ENCODE data around the gene WDFY2. TPM values are rescaled to one million over a fixed set of nuclear protein-coding genes. Genes with fewer than 3 reads are reported as not detected.

Gene WDFY2
- total and polyA plus RNA-seq, 5 donors from 2014 or later: 4.0 to 26.2 (median 4.9) TPM

DNA sequence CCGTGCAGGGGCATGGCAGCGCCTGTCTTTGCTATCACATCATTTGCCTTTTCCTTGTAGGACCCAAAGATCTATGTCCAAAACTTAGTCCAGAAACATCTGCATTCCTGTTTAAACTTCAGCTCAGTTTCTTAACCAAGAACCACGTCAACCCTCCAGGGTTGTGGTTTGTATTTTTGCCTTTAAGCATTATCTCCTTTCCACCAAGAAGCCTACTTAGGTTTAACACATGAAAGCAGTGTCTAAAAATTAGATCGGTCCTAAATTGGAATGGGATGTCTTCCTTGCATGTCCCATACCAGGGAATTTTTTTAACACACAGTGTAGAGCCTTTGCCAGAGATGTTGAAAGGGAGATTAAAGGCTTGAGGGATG is 180.9 kb downstream of the WDFY2 start:
- no peaks in the 10 kb centered on the region for H3K9me3 Mint-ChIP-seq
- H3K4me1 ChIP-seq (ENCODE audit: control insufficient read depth, insufficient read depth, low read length, poor library complexity, severe bottlenecking): peaks cover 20% of the 10 kb centered on the region
- peaks cover 20% of the 10 kb centered on the region for H3K36me3 Mint-ChIP-seq
- no peak for DNase-seq
- H3K36me3 ChIP-seq (ENCODE audit: control insufficient read depth, insufficient read depth, low read length): peaks cover 15% of the 10 kb centered on the region
- no peaks in the 10 kb centered on the region for H3K9me3 ChIP-seq (ENCODE audit: control insufficient read depth in 2 of 2, low read length in 2 of 2)
- H3K27ac ChIP-seq (ENCODE audit: insufficient read depth, low read length, poor library complexity, severe bottlenecking): peak overlapping the region; percentile 61
- H3K27me3 Mint-ChIP-seq: no peaks in the 10 kb centered on the region
- H3K4me3 Mint-ChIP-seq: peak overlapping the region in 3 of 4 donors; percentile 82 to 83 (median 82)
- peak overlapping the region; percentile 87 to 92 (median 92) for H3K27ac Mint-ChIP-seq
- peak overlapping the region; percentile 61 for H3K4me3 ChIP-seq (ENCODE audit: low read depth, low read length)
- H3K27me3 ChIP-seq (ENCODE audit: control insufficient read depth, insufficient read depth, low read length): no peaks in the 10 kb centered on the region
- H3K4me1 Mint-ChIP-seq: peaks cover 0 to 27% (median 19%) of the 10 kb centered on the region in 4 donors
- ATAC-seq (ENCODE audit: low read depth in 2 of 2): no peak

DNA sequence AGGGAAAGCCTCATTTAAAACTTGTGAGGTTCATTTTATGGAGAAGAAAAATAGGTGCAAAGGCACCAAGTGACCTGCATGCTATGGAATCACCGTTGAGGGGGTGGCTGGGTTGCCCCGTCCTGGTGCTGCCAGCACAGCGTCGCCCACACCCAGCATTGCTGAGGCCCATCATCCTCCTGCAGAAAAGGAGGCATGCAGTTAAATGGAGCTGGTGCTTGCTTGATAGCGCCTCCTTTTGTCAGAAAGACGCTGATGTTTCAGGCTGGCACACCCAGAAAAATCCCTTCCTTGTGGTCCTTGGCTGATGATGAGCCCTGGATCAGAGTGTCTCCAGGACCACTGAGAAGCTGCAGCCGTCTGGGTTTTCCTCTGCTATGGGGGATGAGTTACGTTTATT is 182.8 kb downstream of the WDFY2 start:
- Mint-ChIP-seq H3K36me3 (peaks cover 5% of the 10 kb centered on the region), H3K27me3 (no peaks in the 10 kb centered on the region), H3K4me3 (no peak overlapping the region), H3K27ac (peak overlapping the region in 1 of 3 donors; percentile 18), H3K9me3 (no peaks in the 10 kb centered on the region), H3K4me1 (peaks cover 0 to 27% (median 19%) of the 10 kb centered on the region in 4 donors)
- Histone ChIP-seq H3K36me3 (ENCODE audit: control insufficient read depth, insufficient read depth, low read length) (peaks cover 8% of the 10 kb centered on the region), H3K4me1 (ENCODE audit: control insufficient read depth, insufficient read depth, low read length, poor library complexity, severe bottlenecking) (peaks cover 20% of the 10 kb centered on the region), H3K9me3 (ENCODE audit: control insufficient read depth in 2 of 2, low read length in 2 of 2) (no peaks in the 10 kb centered on the region), H3K27ac (ENCODE audit: insufficient read depth, low read length, poor library complexity, severe bottlenecking) (no peak overlapping the region), H3K4me3 (ENCODE audit: low read depth, low read length) (no peak overlapping the region), H3K27me3 (ENCODE audit: control insufficient read depth, insufficient read depth, low read length) (no peaks in the 10 kb centered on the region)
- DNase-seq (peak in 1 of 3 donors; percentile 15), ATAC-seq (ENCODE audit: low read depth in 2 of 2) (no peak)

DNA sequence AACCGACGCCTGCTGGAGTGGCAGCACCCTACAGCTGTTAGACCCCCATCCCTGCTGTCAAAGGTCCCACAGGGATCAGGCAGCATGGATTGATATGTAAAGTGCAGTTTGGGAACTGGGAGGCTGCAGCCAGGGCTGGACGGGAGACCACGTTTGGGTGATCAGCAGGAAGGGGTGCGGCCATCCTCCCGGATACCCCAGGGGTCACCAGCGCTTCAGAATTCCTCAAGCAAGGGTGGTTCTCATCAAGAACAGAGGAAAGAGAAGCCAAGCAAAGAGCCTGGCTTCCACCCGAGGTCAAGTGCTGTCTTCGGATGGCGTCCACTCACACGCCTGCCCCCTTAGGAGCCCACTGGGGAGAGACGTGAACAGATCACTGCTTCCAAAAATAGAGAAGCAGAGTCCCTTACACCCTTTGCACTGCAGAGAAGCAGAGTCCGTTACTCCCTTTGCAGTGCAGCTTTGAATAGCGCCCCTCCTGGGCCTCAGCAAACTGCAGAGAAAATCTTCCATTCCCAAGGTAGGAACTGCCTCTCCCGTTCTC is 184.2 kb downstream of the WDFY2 start:
- no peak for DNase-seq
- Histone ChIP-seq H3K36me3 (ENCODE audit: control insufficient read depth, insufficient read depth, low read length) (peaks cover 17% of the 10 kb centered on the region), H3K27ac (ENCODE audit: insufficient read depth, low read length, poor library complexity, severe bottlenecking) (no peak overlapping the region), H3K4me3 (ENCODE audit: low read depth, low read length) (no peak overlapping the region), H3K4me1 (ENCODE audit: control insufficient read depth, insufficient read depth, low read length, poor library complexity, severe bottlenecking) (peaks cover 20% of the 10 kb centered on the region), H3K9me3 (ENCODE audit: control insufficient read depth in 2 of 2, low read length in 2 of 2) (no peaks in the 10 kb centered on the region), H3K27me3 (ENCODE audit: control insufficient read depth, insufficient read depth, low read length) (no peaks in the 10 kb centered on the region)
- Mint-ChIP-seq H3K27me3 (no peaks in the 10 kb centered on the region), H3K27ac (peak overlapping the region in 1 of 3 donors; percentile 32), H3K4me3 (no peak overlapping the region), H3K36me3 (peaks cover 4% of the 10 kb centered on the region), H3K4me1 (peaks cover 0 to 24% (median 19%) of the 10 kb centered on the region in 4 donors), H3K9me3 (no peaks in the 10 kb centered on the region)
- ATAC-seq (ENCODE audit: low read depth in 2 of 2): no peak

DNA sequence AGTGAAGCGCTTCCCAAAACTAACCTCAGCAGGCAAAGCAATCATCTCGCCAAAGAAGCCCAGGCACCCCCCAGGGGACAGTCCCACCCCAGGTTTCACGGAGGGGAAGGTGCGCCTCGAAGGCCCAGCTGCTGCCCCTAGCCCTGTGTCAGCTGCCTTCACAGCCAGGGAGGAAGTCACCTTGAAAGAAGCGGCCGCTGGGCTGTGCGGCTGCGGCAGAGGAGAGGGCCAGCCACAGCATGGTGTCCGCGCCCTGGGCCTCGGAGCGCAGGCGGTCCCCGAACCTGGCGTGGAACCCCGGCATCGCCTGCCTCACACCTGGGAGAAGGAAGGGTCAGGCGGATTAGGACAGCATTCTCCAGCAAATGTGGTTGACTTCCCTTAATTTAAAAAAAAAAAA is 184.7 kb downstream of the WDFY2 start:
- Histone ChIP-seq H3K27me3 (ENCODE audit: control insufficient read depth, insufficient read depth, low read length) (no peaks in the 10 kb centered on the region), H3K9me3 (ENCODE audit: control insufficient read depth in 2 of 2, low read length in 2 of 2) (no peaks in the 10 kb centered on the region), H3K4me1 (ENCODE audit: control insufficient read depth, insufficient read depth, low read length, poor library complexity, severe bottlenecking) (peaks cover 15% of the 10 kb centered on the region), H3K4me3 (ENCODE audit: low read depth, low read length) (no peak overlapping the region), H3K27ac (ENCODE audit: insufficient read depth, low read length, poor library complexity, severe bottlenecking) (no peak overlapping the region), H3K36me3 (ENCODE audit: control insufficient read depth, insufficient read depth, low read length) (peaks cover 22% of the 10 kb centered on the region)
- Mint-ChIP-seq H3K9me3 (no peaks in the 10 kb centered on the region), H3K27me3 (no peaks in the 10 kb centered on the region), H3K4me3 (no peak overlapping the region), H3K27ac (peak overlapping the region in 1 of 3 donors; percentile 32), H3K36me3 (peaks cover 4% of the 10 kb centered on the region), H3K4me1 (peaks cover 0 to 21% (median 17%) of the 10 kb centered on the region in 4 donors)
- DNase-seq (no peak), ATAC-seq (ENCODE audit: low read depth in 2 of 2) (no peak)

DNA sequence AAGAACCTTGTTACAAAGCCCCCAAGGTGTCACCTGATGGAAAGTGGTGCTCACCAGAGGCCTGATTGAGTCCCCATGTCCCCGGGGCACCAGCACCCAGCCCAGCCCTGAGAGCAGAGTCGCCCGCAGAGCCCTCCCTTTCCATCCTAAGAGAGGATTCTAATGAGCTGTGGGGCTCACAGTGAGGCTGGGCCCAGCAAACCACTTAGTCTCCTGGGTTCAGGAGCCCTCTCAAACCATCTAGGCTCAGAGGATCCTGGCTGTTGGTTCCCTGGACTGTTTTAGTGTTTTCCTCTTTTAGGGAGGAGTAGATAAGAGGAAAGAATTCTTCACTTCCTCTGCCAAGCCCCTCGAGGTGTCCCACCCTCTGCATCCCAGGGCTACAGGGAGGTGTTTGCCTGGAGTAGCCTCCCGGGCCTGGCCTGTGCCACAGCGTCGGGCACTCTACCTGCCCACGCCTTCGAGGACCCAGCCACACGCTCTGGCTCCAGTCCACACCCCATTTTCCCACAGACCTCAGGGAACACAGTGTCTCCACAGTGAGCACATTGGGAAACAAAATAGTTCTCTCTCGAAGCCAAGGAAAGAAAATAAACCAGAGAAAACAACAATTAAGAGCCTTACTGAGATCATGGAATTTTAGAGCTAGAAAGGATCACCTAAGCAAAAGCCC is 185.3 kb downstream of the WDFY2 start:
- H3K27ac ChIP-seq (ENCODE audit: insufficient read depth, low read length, poor library complexity, severe bottlenecking): no peak overlapping the region
- peaks cover 8% of the 10 kb centered on the region for H3K4me1 ChIP-seq (ENCODE audit: control insufficient read depth, insufficient read depth, low read length, poor library complexity, severe bottlenecking)
- peaks cover 22% of the 10 kb centered on the region for H3K36me3 ChIP-seq (ENCODE audit: control insufficient read depth, insufficient read depth, low read length)
- H3K27ac Mint-ChIP-seq: peak overlapping the region in 1 of 3 donors; percentile 59
- no peaks in the 10 kb centered on the region for H3K27me3 ChIP-seq (ENCODE audit: control insufficient read depth, insufficient read depth, low read length)
- DNase-seq: no peak
- H3K9me3 ChIP-seq (ENCODE audit: control insufficient read depth in 2 of 2, low read length in 2 of 2): no peaks in the 10 kb centered on the region
- no peak for ATAC-seq (ENCODE audit: low read depth in 2 of 2)
- H3K9me3 Mint-ChIP-seq: no peaks in the 10 kb centered on the region
- no peak overlapping the region for H3K4me3 Mint-ChIP-seq
- no peaks in the 10 kb centered on the region for H3K27me3 Mint-ChIP-seq
- H3K4me3 ChIP-seq (ENCODE audit: low read depth, low read length): no peak overlapping the region
- peaks cover 0 to 15% (median 11%) of the 10 kb centered on the region in 4 donors for H3K4me1 Mint-ChIP-seq
- peaks cover 4% of the 10 kb centered on the region for H3K36me3 Mint-ChIP-seq

DNA sequence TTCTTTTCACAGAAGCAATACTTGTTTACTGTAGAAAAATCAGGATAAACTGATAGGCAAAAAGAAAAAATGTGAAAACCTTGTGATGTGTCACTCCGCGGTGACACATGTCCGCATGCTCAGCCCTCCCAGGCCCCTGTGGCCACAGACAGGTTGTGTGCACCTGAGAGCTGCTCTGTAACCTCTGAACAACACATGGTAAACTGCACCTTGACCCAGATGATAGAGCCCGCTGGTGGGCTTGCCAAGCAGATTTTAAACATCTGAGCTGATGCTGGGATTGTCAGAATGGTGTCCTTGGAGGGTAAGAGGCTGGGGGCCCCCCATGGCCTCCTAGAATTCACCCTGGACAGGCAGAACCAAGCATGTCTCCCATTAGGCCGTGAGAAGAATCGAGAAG is 185.9 kb downstream of the WDFY2 start:
- no peaks in the 10 kb centered on the region for H3K9me3 Mint-ChIP-seq
- Histone ChIP-seq H3K27ac (ENCODE audit: insufficient read depth, low read length, poor library complexity, severe bottlenecking) (no peak overlapping the region), H3K4me3 (ENCODE audit: low read depth, low read length) (no peak overlapping the region), H3K9me3 (ENCODE audit: control insufficient read depth in 2 of 2, low read length in 2 of 2) (no peaks in the 10 kb centered on the region), H3K36me3 (ENCODE audit: control insufficient read depth, insufficient read depth, low read length) (peaks cover 22% of the 10 kb centered on the region), H3K27me3 (ENCODE audit: control insufficient read depth, insufficient read depth, low read length) (no peaks in the 10 kb centered on the region), H3K4me1 (ENCODE audit: control insufficient read depth, insufficient read depth, low read length, poor library complexity, severe bottlenecking) (peaks cover 3% of the 10 kb centered on the region)
- peaks cover 0 to 9% (median 6%) of the 10 kb centered on the region in 4 donors for H3K4me1 Mint-ChIP-seq
- ATAC-seq (ENCODE audit: low read depth in 2 of 2) (no peak), DNase-seq (no peak)
- H3K4me3 Mint-ChIP-seq: no peak overlapping the region
- H3K36me3 Mint-ChIP-seq: peaks cover 4% of the 10 kb centered on the region
- peak overlapping the region in 1 of 3 donors; percentile 84 for H3K27ac Mint-ChIP-seq
- no peaks in the 10 kb centered on the region for H3K27me3 Mint-ChIP-seq

DNA sequence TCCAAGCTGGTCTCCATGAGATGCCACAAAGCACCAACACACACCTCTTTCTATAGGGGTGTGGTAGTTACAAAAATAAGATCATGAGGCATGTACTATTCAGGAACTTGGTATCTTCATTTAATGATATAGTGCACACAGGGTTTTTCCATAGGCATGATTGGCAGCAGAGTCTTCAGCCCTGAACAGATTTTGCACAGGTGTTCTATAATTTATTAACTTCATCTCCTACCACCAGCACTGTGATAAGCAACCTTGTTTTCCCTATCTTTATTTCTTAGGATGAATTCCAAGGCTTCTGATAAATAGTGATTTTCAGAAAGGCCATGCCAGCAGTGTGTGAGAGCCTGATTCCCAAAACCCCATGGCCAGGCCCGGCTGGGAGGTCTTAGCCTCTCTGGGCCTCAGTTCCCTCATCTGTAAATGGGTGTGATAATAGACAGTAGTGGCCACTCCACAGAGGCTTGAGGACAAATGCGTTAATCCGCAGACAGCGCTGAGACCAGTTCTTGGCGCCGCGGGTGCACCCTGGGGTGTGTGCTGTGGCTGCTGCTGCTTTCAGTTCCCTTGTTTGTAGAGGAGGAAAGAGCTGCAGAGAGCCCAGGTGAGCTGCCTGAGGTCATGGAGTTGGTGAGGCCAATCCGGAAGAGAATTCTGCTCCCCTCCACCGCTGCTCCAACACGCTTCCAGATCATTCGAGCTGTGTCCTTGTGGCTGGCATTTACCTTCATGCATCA is 186.6 kb downstream of the WDFY2 start:
- Mint-ChIP-seq H3K9me3 (no peaks in the 10 kb centered on the region), H3K36me3 (peaks cover 4% of the 10 kb centered on the region), H3K4me1 (peaks cover 0 to 3% (median under 1%) of the 10 kb centered on the region in 4 donors), H3K27me3 (no peaks in the 10 kb centered on the region), H3K4me3 (no peak overlapping the region), H3K27ac (peak overlapping the region in 1 of 3 donors; percentile 84)
- Histone ChIP-seq H3K36me3 (ENCODE audit: control insufficient read depth, insufficient read depth, low read length) (peaks cover 22% of the 10 kb centered on the region), H3K4me3 (ENCODE audit: low read depth, low read length) (no peak overlapping the region), H3K4me1 (ENCODE audit: control insufficient read depth, insufficient read depth, low read length, poor library complexity, severe bottlenecking) (no peaks in the 10 kb centered on the region), H3K9me3 (ENCODE audit: control insufficient read depth in 2 of 2, low read length in 2 of 2) (no peaks in the 10 kb centered on the region), H3K27me3 (ENCODE audit: control insufficient read depth, insufficient read depth, low read length) (no peaks in the 10 kb centered on the region), H3K27ac (ENCODE audit: insufficient read depth, low read length, poor library complexity, severe bottlenecking) (no peak overlapping the region)
- no peak for DNase-seq
- no peak for ATAC-seq (ENCODE audit: low read depth in 2 of 2)
